ENCODE measurements around the gene SRC. TPM values are rescaled to one million over a fixed set of nuclear protein-coding genes. Genes with fewer than 3 reads are reported as not detected.

Gene SRC
- total RNA-seq, 1 experiment from 2014 or later: 197 TPM

- Histone ChIP-seq H3K9me3 (no peaks in the 10 kb centered on the region), H3K4me3 (ENCODE audit: low read depth, low read length) (no peak overlapping the region), H3K27me3 (replicated peaks; ENCODE audit: control insufficient read depth, insufficient read depth, low read length) (no peaks in the 10 kb centered on the region), H3K36me3 (ENCODE audit: control insufficient read depth, insufficient read depth, low read length) (peaks cover 15% of the 10 kb centered on the region; the same call in 1 of the 2 replicates), H3K4me1 (peaks cover 16% of the 10 kb centered on the region)
- no TSS peak for BruUV-seq (replicated peaks)
- Mint-ChIP-seq H3K27ac (ENCODE audit: unreplicated experiment) (no peak overlapping the region), H3K36me3 (ENCODE audit: insufficient read depth, unreplicated experiment) (peaks cover 90% of the 10 kb centered on the region), H3K27me3 (ENCODE audit: insufficient read depth, unreplicated experiment) (no peaks in the 10 kb centered on the region), H3K4me3 (ENCODE audit: unreplicated experiment) (no peak overlapping the region), H3K9me3 (ENCODE audit: unreplicated experiment) (no peaks in the 10 kb centered on the region), H3K4me1 (ENCODE audit: low read depth, unreplicated experiment) (peaks cover 10% of the 10 kb centered on the region)
- TF ChIP-seq, protein P1, sequence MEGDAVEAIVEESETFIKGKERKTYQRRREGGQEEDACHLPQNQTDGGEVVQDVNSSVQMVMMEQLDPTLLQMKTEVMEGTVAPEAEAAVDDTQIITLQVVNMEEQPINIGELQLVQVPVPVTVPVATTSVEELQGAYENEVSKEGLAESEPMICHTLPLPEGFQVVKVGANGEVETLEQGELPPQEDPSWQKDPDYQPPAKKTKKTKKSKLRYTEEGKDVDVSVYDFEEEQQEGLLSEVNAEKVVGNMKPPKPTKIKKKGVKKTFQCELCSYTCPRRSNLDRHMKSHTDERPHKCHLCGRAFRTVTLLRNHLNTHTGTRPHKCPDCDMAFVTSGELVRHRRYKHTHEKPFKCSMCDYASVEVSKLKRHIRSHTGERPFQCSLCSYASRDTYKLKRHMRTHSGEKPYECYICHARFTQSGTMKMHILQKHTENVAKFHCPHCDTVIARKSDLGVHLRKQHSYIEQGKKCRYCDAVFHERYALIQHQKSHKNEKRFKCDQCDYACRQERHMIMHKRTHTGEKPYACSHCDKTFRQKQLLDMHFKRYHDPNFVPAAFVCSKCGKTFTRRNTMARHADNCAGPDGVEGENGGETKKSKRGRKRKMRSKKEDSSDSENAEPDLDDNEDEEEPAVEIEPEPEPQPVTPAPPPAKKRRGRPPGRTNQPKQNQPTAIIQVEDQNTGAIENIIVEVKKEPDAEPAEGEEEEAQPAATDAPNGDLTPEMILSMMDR (IDR thresholded peaks at IDR 0.05; ENCODE audit: insufficient read depth in 1 of 2, low read depth in 1 of 2, low read length in 1 of 2, severe bottlenecking in 1 of 2, unreplicated experiment in 1 of 2): no peak
- POLR2A ChIA-PET: no interaction called here
- CTCF ChIA-PET: no interaction called here
- peak in 1 of 2 experiments; percentile 40 for DNase-seq
- intact Hi-C loops (cut with micrococcal nuclease; ENCODE audit: unreplicated experiment): loop anchor here (5.0 kb wide), 1 partner anchor 106 kb away; no protein-coding TSS in a partner anchor
Observed at GRCh38 chr20:37397954-37398749, 52.2 kb downstream of the SRC start.

DNA sequence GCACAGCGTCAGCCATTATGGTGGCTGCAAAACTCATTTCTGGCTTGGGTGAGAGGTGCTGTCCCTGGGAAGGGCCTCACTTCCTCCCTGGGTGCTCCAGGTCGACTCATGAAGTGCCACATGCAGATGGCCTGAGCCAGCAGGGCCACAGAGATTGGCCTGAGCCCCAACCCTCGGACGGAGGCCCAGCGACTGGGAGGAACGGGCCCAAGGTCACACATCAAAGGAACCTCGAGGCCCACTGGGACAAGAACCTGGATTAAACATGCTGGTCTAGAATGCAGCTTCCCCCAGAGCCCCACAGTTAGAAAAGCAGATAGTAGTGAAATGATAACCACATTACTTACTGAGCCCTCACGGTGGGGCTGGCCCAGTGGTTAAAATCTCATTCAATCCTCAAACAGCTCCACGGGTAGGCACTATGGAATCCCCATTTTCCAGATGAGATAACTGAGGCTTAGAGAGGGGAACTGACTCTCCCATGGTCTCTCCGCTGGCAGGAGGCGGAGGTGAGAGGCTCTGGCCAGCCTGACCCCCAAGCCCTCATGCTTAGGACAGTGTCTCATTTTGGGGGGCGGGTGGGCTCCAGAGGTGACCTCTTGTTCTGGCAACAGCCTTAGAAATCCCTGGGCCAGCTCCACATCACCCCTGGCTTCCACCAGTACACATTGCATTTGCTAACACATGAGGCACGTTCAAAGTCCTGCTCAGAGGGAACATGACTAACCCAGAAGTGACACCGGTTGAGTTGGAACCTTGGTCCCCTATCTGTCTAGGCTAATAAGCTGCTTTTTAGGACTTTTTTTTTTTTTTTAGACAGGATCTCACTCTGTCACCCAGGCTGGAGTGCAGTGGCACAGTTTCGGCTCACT lies 53.0 kb downstream of the SRC start:
- peaks cover 16% of the 10 kb centered on the region for H3K4me1 ChIP-seq
- BruUV-seq (replicated peaks): no TSS peak
- H3K27me3 Mint-ChIP-seq (ENCODE audit: insufficient read depth, unreplicated experiment): no peaks in the 10 kb centered on the region
- ChIA-PET POLR2A (interaction anchor here (0.6 to 1.2 kb wide), 2 partner anchors 13 to 54 kb away, joined by 3 read pairs; no protein-coding TSS in a partner anchor), CTCF (interaction anchor here (0.6 to 0.8 kb wide), 2 partner anchors 123 to 203 kb away, joined by 3 to 5 read pairs; no protein-coding TSS in a partner anchor)
- no peak overlapping the region for H3K4me3 ChIP-seq (ENCODE audit: low read depth, low read length)
- TF ChIP-seq, protein P1 (IDR thresholded peaks at IDR 0.05; ENCODE audit: insufficient read depth in 1 of 2, low read depth in 1 of 2, low read length in 1 of 2, severe bottlenecking in 1 of 2, unreplicated experiment in 1 of 2): peak in 1 of 2 experiments; percentile 60
- peaks cover 15% of the 10 kb centered on the region; the same call in 1 of the 2 replicates for H3K36me3 ChIP-seq (ENCODE audit: control insufficient read depth, insufficient read depth, low read length)
- no peaks in the 10 kb centered on the region for H3K9me3 ChIP-seq
- H3K4me3 Mint-ChIP-seq (ENCODE audit: unreplicated experiment): no peak overlapping the region
- peaks cover 10% of the 10 kb centered on the region for H3K4me1 Mint-ChIP-seq (ENCODE audit: low read depth, unreplicated experiment)
- intact Hi-C loops (cut with micrococcal nuclease; ENCODE audit: unreplicated experiment): loop anchor here (5.0 kb wide), 1 partner anchor 107 kb away; no protein-coding TSS in a partner anchor
- H3K9me3 Mint-ChIP-seq (ENCODE audit: unreplicated experiment): no peaks in the 10 kb centered on the region
- no peak overlapping the region for H3K27ac Mint-ChIP-seq (ENCODE audit: unreplicated experiment)
- DNase-seq: peak in 1 of 2 experiments; percentile 76
- H3K36me3 Mint-ChIP-seq (ENCODE audit: insufficient read depth, unreplicated experiment): peaks cover 93% of the 10 kb centered on the region
- H3K27me3 ChIP-seq (replicated peaks; ENCODE audit: control insufficient read depth, insufficient read depth, low read length): no peaks in the 10 kb centered on the region

DNA sequence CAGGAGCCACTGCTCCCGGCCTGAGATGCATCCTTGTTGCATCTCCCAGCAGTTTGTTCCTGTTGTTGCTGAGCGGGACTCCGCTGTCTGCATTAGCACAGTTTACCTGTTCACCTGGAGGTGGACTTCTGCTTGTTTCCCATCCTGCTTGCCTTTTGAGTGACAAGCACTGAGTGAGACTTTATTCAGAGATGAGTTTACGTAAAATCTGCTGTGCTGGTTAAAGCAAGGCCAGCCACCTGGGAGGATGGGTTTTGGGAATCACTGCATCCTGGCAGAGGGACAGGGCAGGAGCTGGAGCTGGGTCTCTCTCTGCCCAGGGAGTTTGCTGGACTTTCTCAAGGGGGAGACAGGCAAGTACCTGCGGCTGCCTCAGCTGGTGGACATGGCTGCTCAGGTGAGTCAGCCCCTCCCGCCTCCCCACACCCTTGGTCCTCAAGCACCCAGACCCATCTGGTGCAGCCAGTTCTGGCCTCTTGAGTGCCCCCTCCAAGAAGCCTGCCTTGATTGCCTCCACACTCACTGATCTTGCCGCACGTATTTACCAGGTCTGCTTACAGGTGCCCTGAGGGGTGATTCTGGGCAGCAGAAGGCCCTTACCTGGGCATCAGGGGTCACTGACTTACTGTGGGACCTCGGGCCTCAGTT lies 55.5 kb downstream of the SRC start:
- Mint-ChIP-seq H3K9me3 (ENCODE audit: unreplicated experiment) (no peaks in the 10 kb centered on the region), H3K27ac (ENCODE audit: unreplicated experiment) (no peak overlapping the region), H3K36me3 (ENCODE audit: insufficient read depth, unreplicated experiment) (peaks cover 89% of the 10 kb centered on the region), H3K4me3 (ENCODE audit: unreplicated experiment) (no peak overlapping the region), H3K4me1 (ENCODE audit: low read depth, unreplicated experiment) (peaks cover 19% of the 10 kb centered on the region), H3K27me3 (ENCODE audit: insufficient read depth, unreplicated experiment) (no peaks in the 10 kb centered on the region)
- ChIA-PET CTCF (no interaction called here), POLR2A (no interaction called here)
- TF ChIP-seq, protein P1 (IDR thresholded peaks at IDR 0.05; ENCODE audit: insufficient read depth in 1 of 2, low read depth in 1 of 2, low read length in 1 of 2, severe bottlenecking in 1 of 2, unreplicated experiment in 1 of 2): no peak
- intact Hi-C loops (cut with micrococcal nuclease; ENCODE audit: unreplicated experiment): no loop called here
- no peak for DNase-seq
- no peaks in the 10 kb centered on the region for H3K27me3 ChIP-seq (replicated peaks; ENCODE audit: control insufficient read depth, insufficient read depth, low read length)
- peaks cover 17% of the 10 kb centered on the region; the same call in 1 of the 2 replicates for H3K36me3 ChIP-seq (ENCODE audit: control insufficient read depth, insufficient read depth, low read length)
- no peaks in the 10 kb centered on the region for H3K9me3 ChIP-seq
- H3K4me3 ChIP-seq (ENCODE audit: low read depth, low read length): no peak overlapping the region
- no TSS peak for BruUV-seq (replicated peaks)
- peaks cover 14% of the 10 kb centered on the region for H3K4me1 ChIP-seq

All from Caco-2 (cell line).